Measurements from ENCODE around the gene C1orf210. TPM values are rescaled to one million over a fixed set of nuclear protein-coding genes. Genes with fewer than 3 reads are reported as not detected.

C1orf210 gene
- total RNA-seq, 1 experiment from 2014 or later, result 12.8 TPM

DNA sequence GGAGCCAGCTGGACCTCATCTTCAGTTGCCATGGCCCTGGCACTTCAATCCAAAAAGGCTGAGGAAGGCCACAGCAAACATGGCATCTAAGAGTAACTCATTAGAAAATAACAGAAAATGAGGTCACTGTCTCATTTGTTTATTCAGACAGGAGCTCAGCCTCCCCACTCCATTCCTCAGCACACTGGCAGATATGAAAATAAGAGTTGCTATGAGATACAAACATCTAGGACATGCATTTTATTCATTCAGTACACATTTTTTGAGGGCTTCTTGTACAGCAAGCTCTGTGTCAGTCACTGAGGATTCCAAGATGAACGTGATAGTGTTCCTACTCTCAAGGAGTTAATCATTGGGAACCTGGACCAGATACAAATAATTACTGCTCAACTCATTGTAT, 48.3 kb downstream of the C1orf210 start (continued):
- TF ChIP-seq, protein P1, sequence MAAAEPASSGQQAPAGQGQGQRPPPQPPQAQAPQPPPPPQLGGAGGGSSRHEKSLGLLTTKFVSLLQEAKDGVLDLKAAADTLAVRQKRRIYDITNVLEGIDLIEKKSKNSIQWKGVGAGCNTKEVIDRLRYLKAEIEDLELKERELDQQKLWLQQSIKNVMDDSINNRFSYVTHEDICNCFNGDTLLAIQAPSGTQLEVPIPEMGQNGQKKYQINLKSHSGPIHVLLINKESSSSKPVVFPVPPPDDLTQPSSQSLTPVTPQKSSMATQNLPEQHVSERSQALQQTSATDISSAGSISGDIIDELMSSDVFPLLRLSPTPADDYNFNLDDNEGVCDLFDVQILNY (CRISPR knock-in tag; IDR thresholded peaks at IDR 0.05), result no peak
- no peak for TF ChIP-seq NFATC4 (CRISPR knock-in tag; IDR thresholded peaks at IDR 0.05)
- no peak for TF ChIP-seq IRF2 (CRISPR knock-in tag; IDR thresholded peaks at IDR 0.05; ENCODE audit: borderline replicate concordance, low read depth)
- TF ChIP-seq, protein P2, sequence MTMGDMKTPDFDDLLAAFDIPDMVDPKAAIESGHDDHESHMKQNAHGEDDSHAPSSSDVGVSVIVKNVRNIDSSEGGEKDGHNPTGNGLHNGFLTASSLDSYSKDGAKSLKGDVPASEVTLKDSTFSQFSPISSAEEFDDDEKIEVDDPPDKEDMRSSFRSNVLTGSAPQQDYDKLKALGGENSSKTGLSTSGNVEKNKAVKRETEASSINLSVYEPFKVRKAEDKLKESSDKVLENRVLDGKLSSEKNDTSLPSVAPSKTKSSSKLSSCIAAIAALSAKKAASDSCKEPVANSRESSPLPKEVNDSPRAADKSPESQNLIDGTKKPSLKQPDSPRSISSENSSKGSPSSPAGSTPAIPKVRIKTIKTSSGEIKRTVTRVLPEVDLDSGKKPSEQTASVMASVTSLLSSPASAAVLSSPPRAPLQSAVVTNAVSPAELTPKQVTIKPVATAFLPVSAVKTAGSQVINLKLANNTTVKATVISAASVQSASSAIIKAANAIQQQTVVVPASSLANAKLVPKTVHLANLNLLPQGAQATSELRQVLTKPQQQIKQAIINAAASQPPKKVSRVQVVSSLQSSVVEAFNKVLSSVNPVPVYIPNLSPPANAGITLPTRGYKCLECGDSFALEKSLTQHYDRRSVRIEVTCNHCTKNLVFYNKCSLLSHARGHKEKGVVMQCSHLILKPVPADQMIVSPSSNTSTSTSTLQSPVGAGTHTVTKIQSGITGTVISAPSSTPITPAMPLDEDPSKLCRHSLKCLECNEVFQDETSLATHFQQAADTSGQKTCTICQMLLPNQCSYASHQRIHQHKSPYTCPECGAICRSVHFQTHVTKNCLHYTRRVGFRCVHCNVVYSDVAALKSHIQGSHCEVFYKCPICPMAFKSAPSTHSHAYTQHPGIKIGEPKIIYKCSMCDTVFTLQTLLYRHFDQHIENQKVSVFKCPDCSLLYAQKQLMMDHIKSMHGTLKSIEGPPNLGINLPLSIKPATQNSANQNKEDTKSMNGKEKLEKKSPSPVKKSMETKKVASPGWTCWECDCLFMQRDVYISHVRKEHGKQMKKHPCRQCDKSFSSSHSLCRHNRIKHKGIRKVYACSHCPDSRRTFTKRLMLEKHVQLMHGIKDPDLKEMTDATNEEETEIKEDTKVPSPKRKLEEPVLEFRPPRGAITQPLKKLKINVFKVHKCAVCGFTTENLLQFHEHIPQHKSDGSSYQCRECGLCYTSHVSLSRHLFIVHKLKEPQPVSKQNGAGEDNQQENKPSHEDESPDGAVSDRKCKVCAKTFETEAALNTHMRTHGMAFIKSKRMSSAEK (CRISPR knock-in tag; IDR thresholded peaks at IDR 0.05; ENCODE audit: borderline replicate concordance), result no peak
- TF ChIP-seq, protein P3, sequence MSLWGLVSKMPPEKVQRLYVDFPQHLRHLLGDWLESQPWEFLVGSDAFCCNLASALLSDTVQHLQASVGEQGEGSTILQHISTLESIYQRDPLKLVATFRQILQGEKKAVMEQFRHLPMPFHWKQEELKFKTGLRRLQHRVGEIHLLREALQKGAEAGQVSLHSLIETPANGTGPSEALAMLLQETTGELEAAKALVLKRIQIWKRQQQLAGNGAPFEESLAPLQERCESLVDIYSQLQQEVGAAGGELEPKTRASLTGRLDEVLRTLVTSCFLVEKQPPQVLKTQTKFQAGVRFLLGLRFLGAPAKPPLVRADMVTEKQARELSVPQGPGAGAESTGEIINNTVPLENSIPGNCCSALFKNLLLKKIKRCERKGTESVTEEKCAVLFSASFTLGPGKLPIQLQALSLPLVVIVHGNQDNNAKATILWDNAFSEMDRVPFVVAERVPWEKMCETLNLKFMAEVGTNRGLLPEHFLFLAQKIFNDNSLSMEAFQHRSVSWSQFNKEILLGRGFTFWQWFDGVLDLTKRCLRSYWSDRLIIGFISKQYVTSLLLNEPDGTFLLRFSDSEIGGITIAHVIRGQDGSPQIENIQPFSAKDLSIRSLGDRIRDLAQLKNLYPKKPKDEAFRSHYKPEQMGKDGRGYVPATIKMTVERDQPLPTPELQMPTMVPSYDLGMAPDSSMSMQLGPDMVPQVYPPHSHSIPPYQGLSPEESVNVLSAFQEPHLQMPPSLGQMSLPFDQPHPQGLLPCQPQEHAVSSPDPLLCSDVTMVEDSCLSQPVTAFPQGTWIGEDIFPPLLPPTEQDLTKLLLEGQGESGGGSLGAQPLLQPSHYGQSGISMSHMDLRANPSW (CRISPR knock-in tag; conservative IDR thresholded peaks at IDR 0.05; ENCODE audit: low read depth), result no peak
- TF ChIP-seq, protein P4, sequence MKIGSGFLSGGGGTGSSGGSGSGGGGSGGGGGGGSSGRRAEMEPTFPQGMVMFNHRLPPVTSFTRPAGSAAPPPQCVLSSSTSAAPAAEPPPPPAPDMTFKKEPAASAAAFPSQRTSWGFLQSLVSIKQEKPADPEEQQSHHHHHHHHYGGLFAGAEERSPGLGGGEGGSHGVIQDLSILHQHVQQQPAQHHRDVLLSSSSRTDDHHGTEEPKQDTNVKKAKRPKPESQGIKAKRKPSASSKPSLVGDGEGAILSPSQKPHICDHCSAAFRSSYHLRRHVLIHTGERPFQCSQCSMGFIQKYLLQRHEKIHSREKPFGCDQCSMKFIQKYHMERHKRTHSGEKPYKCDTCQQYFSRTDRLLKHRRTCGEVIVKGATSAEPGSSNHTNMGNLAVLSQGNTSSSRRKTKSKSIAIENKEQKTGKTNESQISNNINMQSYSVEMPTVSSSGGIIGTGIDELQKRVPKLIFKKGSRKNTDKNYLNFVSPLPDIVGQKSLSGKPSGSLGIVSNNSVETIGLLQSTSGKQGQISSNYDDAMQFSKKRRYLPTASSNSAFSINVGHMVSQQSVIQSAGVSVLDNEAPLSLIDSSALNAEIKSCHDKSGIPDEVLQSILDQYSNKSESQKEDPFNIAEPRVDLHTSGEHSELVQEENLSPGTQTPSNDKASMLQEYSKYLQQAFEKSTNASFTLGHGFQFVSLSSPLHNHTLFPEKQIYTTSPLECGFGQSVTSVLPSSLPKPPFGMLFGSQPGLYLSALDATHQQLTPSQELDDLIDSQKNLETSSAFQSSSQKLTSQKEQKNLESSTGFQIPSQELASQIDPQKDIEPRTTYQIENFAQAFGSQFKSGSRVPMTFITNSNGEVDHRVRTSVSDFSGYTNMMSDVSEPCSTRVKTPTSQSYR (CRISPR knock-in tag; IDR thresholded peaks at IDR 0.05), result no peak
- TF ChIP-seq TEAD4 (CRISPR knock-in tag; IDR thresholded peaks at IDR 0.05), result no peak

DNA sequence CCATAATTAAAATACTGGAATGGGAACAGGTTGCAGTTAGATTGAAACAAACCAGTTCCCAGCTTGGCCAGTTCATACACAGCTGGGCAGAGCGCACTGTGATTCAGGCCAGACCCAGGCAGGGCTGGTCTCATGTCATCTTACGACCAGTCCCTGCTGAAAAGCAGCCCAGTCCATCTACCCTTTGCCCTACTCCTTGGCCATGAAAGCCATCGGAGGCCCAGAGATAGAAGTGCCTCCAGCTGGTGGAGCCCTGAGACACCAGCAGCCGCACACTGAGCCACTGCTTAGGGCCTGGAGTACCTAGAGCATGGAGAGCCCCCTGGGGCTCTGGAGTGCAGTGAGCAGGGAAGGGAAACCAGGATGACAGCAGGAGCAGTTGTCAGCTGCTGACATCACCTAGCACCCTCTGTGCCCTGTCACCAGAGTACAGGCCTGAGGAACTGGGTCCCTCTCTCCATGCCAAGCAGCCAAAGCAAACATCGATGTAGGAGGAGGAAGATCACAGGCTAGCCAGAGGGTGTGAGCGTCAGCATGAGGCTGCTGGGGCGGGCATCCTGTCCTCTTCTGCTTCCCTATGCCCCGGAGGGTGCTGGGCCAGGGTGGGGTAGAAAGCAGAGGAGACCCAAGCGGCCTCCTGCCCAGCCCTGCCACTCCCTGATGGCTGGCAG, 49.8 kb downstream of the C1orf210 start:
- no peak for ATAC-seq
- Mint-ChIP-seq H3K9me3 (peaks cover 4% of the 10 kb centered on the region), H3K4me3 (no peak overlapping the region), H3K27me3 (ENCODE audit: low read depth) (peaks cover 4% of the 10 kb centered on the region), H3K4me1 (peaks cover 4% of the 10 kb centered on the region), H3K36me3 (no peaks in the 10 kb centered on the region; the same call in 1 of the 2 replicates), H3K27ac (no peak overlapping the region)
- TF ChIP-seq JAZF1 (CRISPR knock-in tag; IDR thresholded peaks at IDR 0.05), result no peak
- no peak for TF ChIP-seq FOXJ3 (CRISPR knock-in tag; IDR thresholded peaks at IDR 0.05; ENCODE audit: borderline replicate concordance)
- no peak for TF ChIP-seq ZBTB21 (CRISPR knock-in tag; IDR thresholded peaks at IDR 0.05; ENCODE audit: borderline replicate concordance)
- TF ChIP-seq, protein P5, sequence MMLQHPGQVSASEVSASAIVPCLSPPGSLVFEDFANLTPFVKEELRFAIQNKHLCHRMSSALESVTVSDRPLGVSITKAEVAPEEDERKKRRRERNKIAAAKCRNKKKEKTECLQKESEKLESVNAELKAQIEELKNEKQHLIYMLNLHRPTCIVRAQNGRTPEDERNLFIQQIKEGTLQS (CRISPR knock-in tag; conservative IDR thresholded peaks at IDR 0.05), result no peak
- no peak for TF ChIP-seq ZNF219 (CRISPR knock-in tag; IDR thresholded peaks at IDR 0.05; ENCODE audit: borderline replicate concordance)
- no peak for TF ChIP-seq GTF2I (CRISPR knock-in tag; conservative IDR thresholded peaks at IDR 0.05)
- TF ChIP-seq HMGA2 (CRISPR knock-in tag; IDR thresholded peaks at IDR 0.05), result no peak
- TF ChIP-seq ESRRA (CRISPR knock-in tag; IDR thresholded peaks at IDR 0.05; ENCODE audit: borderline replicate concordance), result no peak
- TF ChIP-seq CREB1 (CRISPR knock-in tag; IDR thresholded peaks at IDR 0.05), result no peak
- no peak for TF ChIP-seq TP53 (CRISPR knock-in tag; IDR thresholded peaks at IDR 0.05)
- TF ChIP-seq RORB (CRISPR knock-in tag; IDR thresholded peaks at IDR 0.05), result no peak
- TF ChIP-seq, protein P6, sequence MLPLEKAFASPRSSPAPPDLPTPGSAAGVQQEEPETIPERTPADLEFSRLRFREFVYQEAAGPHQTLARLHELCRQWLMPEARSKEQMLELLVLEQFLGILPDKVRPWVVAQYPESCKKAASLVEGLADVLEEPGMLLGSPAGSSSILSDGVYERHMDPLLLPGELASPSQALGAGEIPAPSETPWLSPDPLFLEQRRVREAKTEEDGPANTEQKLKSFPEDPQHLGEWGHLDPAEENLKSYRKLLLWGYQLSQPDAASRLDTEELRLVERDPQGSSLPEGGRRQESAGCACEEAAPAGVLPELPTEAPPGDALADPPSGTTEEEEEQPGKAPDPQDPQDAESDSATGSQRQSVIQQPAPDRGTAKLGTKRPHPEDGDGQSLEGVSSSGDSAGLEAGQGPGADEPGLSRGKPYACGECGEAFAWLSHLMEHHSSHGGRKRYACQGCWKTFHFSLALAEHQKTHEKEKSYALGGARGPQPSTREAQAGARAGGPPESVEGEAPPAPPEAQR (CRISPR knock-in tag; IDR thresholded peaks at IDR 0.05), result no peak
- no peak for TF ChIP-seq ZNF416 (CRISPR knock-in tag; IDR thresholded peaks at IDR 0.05)
- TF ChIP-seq TEAD4 (CRISPR knock-in tag; IDR thresholded peaks at IDR 0.05), result no peak
- TF ChIP-seq SP1 (CRISPR knock-in tag; conservative IDR thresholded peaks at IDR 0.05), result no peak
- no peak for TF ChIP-seq SMAD4 (CRISPR knock-in tag; IDR thresholded peaks at IDR 0.05)
- no peak for TF ChIP-seq ZNF423 (CRISPR knock-in tag; IDR thresholded peaks at IDR 0.05)
- POLR2A ChIA-PET, result no interaction called here
- no peak for DNase-seq (ENCODE audit: low spot score)
- CTCF ChIA-PET, result interaction anchor here (7.6 kb wide), 1 partner anchor 179 kb away, joined by 40 read pairs; no protein-coding TSS in a partner anchor
